Superior temporal gyrus (tissue), 1 donor: ENCODE data around the gene RXFP4.
A peak's percentile ranks its signal among the peaks of the same experiment; 100 is the strongest.

Experiments
- DNase-seq: peaks from one replicate; pipeline ENCODE4 v3.0.0-alpha.2; 2016; ENCODE audit errors: extremely low spot score

Gene RXFP4

GRCh38 chr1:155931332-155932038, 10.0 kb upstream of the RXFP4 start:
- DNase-seq, result no peak

- DNase-seq, result no peak
Measured at GRCh38 chr1:155932081-155932480, 9.4 kb upstream of the RXFP4 start.

GRCh38 chr1:155932487-155932886, 9.0 kb upstream of the RXFP4 start:
- no peak for DNase-seq

GRCh38 chr1:155933591-155934096, 7.8 kb upstream of the RXFP4 start:
- DNase-seq, result no peak

GRCh38 chr1:155934097-155934935, 7.1 kb upstream of the RXFP4 start, which contains the start of gene KHDC4:
Gene KHDC4, minus strand, starts transcription at chr1:155934413. Its CDS starts 40 bp downstream, at chr1:155934373.
- DNase-seq, result peak; percentile 100

GRCh38 chr1:155934936-155935590, 6.4 kb upstream of the RXFP4 start:
- no peak for DNase-seq

- peak; percentile 86 for DNase-seq
Measured at GRCh38 chr1:155938220-155938627, 3.2 kb upstream of the RXFP4 start.

GRCh38 chr1:155940482-155940992, 901 bp upstream of the RXFP4 start:
- no peak for DNase-seq

GRCh38 chr1:155941845-155942531, 550 bp downstream of the RXFP4 start:
- no peak for DNase-seq

- DNase-seq, result no peak
Measured at GRCh38 chr1:155942578-155943141, 1.2 kb downstream of the RXFP4 start.

- no peak for DNase-seq
Measured at GRCh38 chr1:155944444-155944799, 3.0 kb downstream of the RXFP4 start.

GRCh38 chr1:155946633-155947219, 5.3 kb downstream of the RXFP4 start:
- DNase-seq, result no peak

- no peak for DNase-seq
Measured at GRCh38 chr1:155947292-155947691, 5.9 kb downstream of the RXFP4 start.

GRCh38 chr1:155947741-155948140, 6.3 kb downstream of the RXFP4 start:
- DNase-seq, result no peak

GRCh38 chr1:155950829-155951228, 9.4 kb downstream of the RXFP4 start:
- no peak for DNase-seq

- DNase-seq, result no peak
Measured at GRCh38 chr1:155951753-155952504, 10.5 kb downstream of the RXFP4 start.

GRCh38 chr1:155952505-155952890, 11.1 kb downstream of the RXFP4 start:
- no peak for DNase-seq

GRCh38 chr1:155954645-155955044, 13.2 kb downstream of the RXFP4 start:
- DNase-seq, result no peak

- DNase-seq, result no peak
Measured at GRCh38 chr1:155957411-155957915, 16.0 kb downstream of the RXFP4 start.
